Measurements from ENCODE around the gene OR10Z1. TPM values are rescaled to one million over a fixed set of nuclear protein-coding genes. Genes with fewer than 3 reads are reported as not detected.

Gene OR10Z1, protein sequence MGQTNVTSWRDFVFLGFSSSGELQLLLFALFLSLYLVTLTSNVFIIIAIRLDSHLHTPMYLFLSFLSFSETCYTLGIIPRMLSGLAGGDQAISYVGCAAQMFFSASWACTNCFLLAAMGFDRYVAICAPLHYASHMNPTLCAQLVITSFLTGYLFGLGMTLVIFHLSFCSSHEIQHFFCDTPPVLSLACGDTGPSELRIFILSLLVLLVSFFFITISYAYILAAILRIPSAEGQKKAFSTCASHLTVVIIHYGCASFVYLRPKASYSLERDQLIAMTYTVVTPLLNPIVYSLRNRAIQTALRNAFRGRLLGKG
- polyA plus RNA-seq, result 0.12 TPM
- long read RNA-seq, donor 1, result 0 reads
- long read RNA-seq, donor 2, result 0 reads
- long read RNA-seq, donor 3, result 0 reads
- long read RNA-seq, donor 4, result 0 reads
- long read RNA-seq, donor 5, result 0 reads
- long read RNA-seq, donor 6, result 0 reads
- long read RNA-seq, donor 7, result 0 reads
- long read RNA-seq, donor 8, result 0 reads
- long read RNA-seq, donor 9, result 0 reads
- long read RNA-seq, donor 10, result 0 reads
- long read RNA-seq, donor 11, result 0 reads

DNA sequence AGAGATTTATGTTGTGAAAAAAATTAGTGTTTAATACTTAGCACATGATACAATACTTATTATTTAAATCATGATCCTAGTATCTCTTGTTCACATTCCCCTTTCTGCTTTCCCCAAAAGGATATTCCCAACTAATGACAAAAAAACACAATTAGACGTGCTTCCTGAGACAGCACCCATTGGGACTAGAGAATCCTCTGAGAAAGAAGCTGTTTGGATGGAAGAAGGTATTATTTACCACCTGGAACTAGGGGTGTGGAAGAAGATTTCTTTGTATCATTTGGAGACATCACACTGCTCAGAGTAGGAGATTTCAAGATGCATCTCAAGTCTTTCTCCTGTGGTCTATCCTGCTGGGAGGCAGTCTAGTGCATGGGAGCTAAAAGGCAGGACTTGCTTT is at the start of gene OR10Z1:
Gene OR10Z1 (plus strand): TSS at position 301 of the 400 bp plus-strand sequence. CDS start 1,171 bp downstream, outside the sequence.
- no peaks in the 10 kb centered on the region for H3K27me3 ChIP-seq (ENCODE audit: control insufficient read depth, insufficient read depth, low read length)
- WGBS (ENCODE audit: insufficient coverage, low lambda C conversion rate), result no CpG with 5 or more reads among the region's 1 CpG
- H3K4me3 ChIP-seq (ENCODE audit: low read length), result no peak within 1 kb of the TSS
- H3K9me3 ChIP-seq (ENCODE audit: control insufficient read depth, low read depth, low read length), result no peaks in the 10 kb centered on the region
- no peak for DNase-seq
- no peaks in the 10 kb centered on the region for H3K36me3 ChIP-seq (ENCODE audit: control insufficient read depth, insufficient read depth, low read length)
- H3K4me1 ChIP-seq (ENCODE audit: control insufficient read depth, insufficient read depth, low read length), result no peaks in the 10 kb centered on the region
- H3K27ac ChIP-seq (ENCODE audit: low read length), result no peak within 1 kb of the TSS

DNA sequence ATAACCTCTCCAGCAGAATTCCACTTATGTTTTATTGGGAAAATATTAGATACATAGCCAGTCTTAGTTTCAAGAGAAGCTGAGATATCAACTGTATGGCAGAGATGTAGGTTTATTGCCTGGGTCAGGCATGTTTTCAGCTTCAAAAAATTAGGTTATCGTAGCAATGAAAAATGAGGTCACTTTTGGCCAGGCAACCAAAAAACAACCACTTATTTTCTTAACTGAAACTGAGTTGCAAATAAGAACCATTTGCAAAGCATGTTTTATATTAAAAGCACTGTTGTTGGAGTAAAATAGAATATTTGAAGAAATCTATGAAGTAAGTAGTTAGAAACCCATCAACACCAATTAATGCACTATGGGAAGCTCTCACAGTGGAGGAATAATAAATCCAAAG is 45.4 kb upstream of the OR10Z1 start:
- Histone ChIP-seq H3K4me1 (ENCODE audit: control insufficient read depth, insufficient read depth, low read length) (no peaks in the 10 kb centered on the region), H3K27me3 (ENCODE audit: control insufficient read depth, insufficient read depth, low read length) (no peaks in the 10 kb centered on the region), H3K36me3 (ENCODE audit: control insufficient read depth, insufficient read depth, low read length) (no peaks in the 10 kb centered on the region), H3K27ac (ENCODE audit: low read length) (no peak overlapping the region), H3K9me3 (ENCODE audit: control insufficient read depth, low read depth, low read length) (no peaks in the 10 kb centered on the region), H3K4me3 (ENCODE audit: low read length) (no peak overlapping the region)
- no CpG with 5 or more reads among the region's 1 CpG for WGBS (ENCODE audit: insufficient coverage, low lambda C conversion rate)
- no peak for DNase-seq

DNA sequence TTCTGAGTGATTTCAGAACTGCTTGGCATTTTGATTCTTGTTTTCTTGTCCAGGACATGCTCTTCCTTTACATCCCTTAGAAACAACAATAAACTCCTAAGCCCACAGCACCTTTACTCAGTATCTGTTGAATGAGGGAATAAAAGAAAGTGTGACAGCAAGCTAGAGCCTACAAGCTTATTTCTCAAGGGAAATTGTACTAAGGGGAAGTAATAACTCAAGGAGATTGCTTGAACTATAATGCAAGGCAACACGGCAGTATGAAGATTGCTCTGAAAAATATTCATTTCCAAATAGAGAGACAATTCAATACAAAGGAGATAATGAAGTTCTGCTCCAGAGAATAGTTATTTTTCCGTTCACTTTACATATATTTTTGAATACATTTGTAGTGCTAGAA is 41.2 kb upstream of the OR10Z1 start:
- H3K27me3 ChIP-seq (ENCODE audit: control insufficient read depth, insufficient read depth, low read length), result no peaks in the 10 kb centered on the region
- 100% methylated on average over 1 of the region's 2 CpGs for WGBS (ENCODE audit: insufficient coverage, low lambda C conversion rate)

DNA sequence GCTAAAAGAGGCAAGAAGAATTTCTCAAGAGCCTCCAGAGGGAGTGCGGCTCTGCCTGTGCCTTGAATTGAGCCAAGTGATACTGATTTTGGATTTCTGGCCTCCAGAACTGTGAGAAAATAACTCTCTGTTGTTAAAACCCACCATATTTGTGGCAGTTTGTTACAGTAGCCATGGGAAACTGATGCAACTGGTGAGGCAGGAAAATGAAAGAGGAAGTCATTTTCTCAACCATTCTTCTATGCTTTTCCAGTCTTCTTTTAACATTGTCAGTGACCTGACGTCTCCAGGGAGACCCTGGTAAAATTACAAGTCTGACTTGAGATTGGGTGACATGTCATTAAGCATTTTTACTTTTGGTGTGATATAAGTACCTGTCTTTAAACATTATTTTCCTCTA is 40.5 kb upstream of the OR10Z1 start:
- DNase-seq, result no peak
- Histone ChIP-seq H3K4me1 (ENCODE audit: control insufficient read depth, insufficient read depth, low read length) (no peaks in the 10 kb centered on the region), H3K9me3 (ENCODE audit: control insufficient read depth, low read depth, low read length) (no peaks in the 10 kb centered on the region), H3K27me3 (ENCODE audit: control insufficient read depth, insufficient read depth, low read length) (no peaks in the 10 kb centered on the region), H3K36me3 (ENCODE audit: control insufficient read depth, insufficient read depth, low read length) (no peaks in the 10 kb centered on the region), H3K27ac (ENCODE audit: low read length) (no peak overlapping the region), H3K4me3 (ENCODE audit: low read length) (no peak overlapping the region)
- no CpG with 5 or more reads among the region's 2 CpGs for WGBS (ENCODE audit: insufficient coverage, low lambda C conversion rate)

More for the DNA sequence above, 41.2 kb upstream of the OR10Z1 start:
- no peaks in the 10 kb centered on the region for H3K36me3 ChIP-seq (ENCODE audit: control insufficient read depth, insufficient read depth, low read length)
- H3K27ac ChIP-seq (ENCODE audit: low read length), result no peak overlapping the region
- H3K4me1 ChIP-seq (ENCODE audit: control insufficient read depth, insufficient read depth, low read length), result no peaks in the 10 kb centered on the region
- no peaks in the 10 kb centered on the region for H3K9me3 ChIP-seq (ENCODE audit: control insufficient read depth, low read depth, low read length)
- no peak for DNase-seq
- H3K4me3 ChIP-seq (ENCODE audit: low read length), result no peak overlapping the region

DNA sequence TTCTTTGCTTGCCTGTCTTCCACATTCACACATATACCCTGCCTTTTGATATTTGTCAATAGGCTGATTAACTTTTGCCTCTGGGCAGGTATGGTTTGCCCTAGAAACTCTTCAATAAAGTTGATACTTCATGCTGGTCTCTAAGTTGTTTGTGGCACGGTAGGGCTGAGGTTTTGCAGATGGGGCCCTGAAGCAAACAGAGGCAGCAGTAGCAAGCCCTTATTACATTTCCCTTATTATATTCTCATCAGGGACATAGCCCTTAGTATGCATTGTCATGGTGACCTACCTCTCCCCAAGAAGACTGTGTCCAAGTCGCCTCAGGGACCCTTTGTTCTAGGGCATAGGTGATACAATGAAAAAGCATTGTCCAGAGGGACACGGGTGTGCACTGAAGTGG is 34.6 kb upstream of the OR10Z1 start, which contains the start of gene OR6P1:
Gene OR6P1 (minus strand): TSS at position 101 of the 400 bp plus-strand sequence. CDS start 6,976 bp downstream, outside the sequence.
- Histone ChIP-seq H3K4me1 (ENCODE audit: control insufficient read depth, insufficient read depth, low read length) (no peaks in the 10 kb centered on the region), H3K27me3 (ENCODE audit: control insufficient read depth, insufficient read depth, low read length) (no peaks in the 10 kb centered on the region), H3K9me3 (ENCODE audit: control insufficient read depth, low read depth, low read length) (no peaks in the 10 kb centered on the region), H3K4me3 (ENCODE audit: low read length) (no peak within 1 kb of the TSS), H3K27ac (ENCODE audit: low read length) (no peak within 1 kb of the TSS), H3K36me3 (ENCODE audit: control insufficient read depth, insufficient read depth, low read length) (no peaks in the 10 kb centered on the region)
- no CpG with 5 or more reads among the region's 3 CpGs for WGBS (ENCODE audit: insufficient coverage, low lambda C conversion rate)
- DNase-seq, result no peak

DNA sequence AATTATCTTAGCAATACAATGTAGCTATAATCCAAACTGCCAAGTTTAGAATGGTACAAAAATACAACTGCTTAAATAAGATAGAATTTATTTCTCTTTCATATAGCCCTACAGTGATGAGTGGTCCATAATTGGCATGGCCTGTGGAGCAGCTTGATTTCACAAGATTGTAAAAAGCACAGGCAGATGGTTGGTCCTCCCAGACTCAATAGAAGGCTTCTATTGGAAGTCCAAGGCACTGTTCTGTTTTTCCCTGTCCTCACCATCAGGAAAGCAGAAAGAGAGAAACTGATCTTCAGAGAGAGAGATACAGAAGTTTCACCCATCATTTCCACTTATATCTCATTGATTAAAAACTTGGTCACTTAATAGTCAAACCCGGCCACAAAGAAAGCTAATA is 32.8 kb upstream of the OR10Z1 start:
- Histone ChIP-seq H3K4me3 (ENCODE audit: low read length) (no peak overlapping the region), H3K9me3 (ENCODE audit: control insufficient read depth, low read depth, low read length) (no peaks in the 10 kb centered on the region), H3K4me1 (ENCODE audit: control insufficient read depth, insufficient read depth, low read length) (no peaks in the 10 kb centered on the region), H3K36me3 (ENCODE audit: control insufficient read depth, insufficient read depth, low read length) (no peaks in the 10 kb centered on the region), H3K27me3 (ENCODE audit: control insufficient read depth, insufficient read depth, low read length) (no peaks in the 10 kb centered on the region), H3K27ac (ENCODE audit: low read length) (no peak overlapping the region)
- WGBS (ENCODE audit: insufficient coverage, low lambda C conversion rate), result no CpG with 5 or more reads among the region's 1 CpG
- DNase-seq, result no peak

DNA sequence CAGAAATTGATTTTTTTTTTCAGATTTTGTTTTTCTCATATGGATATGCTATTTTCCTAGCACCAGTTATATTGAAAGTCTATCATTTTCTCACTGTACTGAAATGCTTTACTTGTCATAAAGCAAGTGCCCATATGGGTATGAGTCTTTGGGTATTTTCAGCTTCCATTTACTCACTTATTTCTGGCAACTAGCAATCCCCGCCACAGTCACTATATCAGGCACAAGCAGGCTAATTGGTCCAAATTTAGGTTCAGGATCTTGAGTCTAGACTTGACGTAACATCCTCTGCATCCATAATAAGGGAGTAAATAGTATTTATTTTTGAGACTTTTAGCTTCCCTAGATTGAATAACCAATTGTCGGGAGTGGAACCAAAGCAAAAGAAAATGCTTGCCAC is 27.5 kb upstream of the OR10Z1 start:
- no peak for DNase-seq
- Histone ChIP-seq H3K4me1 (ENCODE audit: control insufficient read depth, insufficient read depth, low read length) (no peaks in the 10 kb centered on the region), H3K27ac (ENCODE audit: low read length) (no peak overlapping the region), H3K36me3 (ENCODE audit: control insufficient read depth, insufficient read depth, low read length) (no peaks in the 10 kb centered on the region), H3K27me3 (ENCODE audit: control insufficient read depth, insufficient read depth, low read length) (no peaks in the 10 kb centered on the region), H3K4me3 (ENCODE audit: low read length) (no peak overlapping the region), H3K9me3 (ENCODE audit: control insufficient read depth, low read depth, low read length) (no peaks in the 10 kb centered on the region)
- WGBS (ENCODE audit: insufficient coverage, low lambda C conversion rate), result 100% methylated on average over 2 of the region's 3 CpGs

DNA sequence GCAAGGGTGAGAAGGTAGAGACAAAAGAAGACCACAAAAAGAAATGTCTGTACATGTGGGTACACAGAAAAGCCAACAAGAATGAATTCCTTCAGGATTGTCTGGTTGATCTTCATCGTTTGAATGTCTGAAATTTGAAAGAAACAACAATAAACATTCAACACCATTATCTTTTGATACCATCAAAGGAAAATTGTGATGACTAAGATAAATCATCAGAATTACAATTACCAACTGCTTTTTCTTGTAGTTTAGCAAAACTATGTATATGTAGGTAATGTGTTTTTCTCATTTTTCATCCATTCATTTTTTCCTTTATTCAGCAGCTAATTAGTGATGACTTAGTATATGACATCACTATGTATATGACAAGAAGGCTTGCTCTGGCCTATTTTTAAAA is 25.3 kb upstream of the OR10Z1 start, which contains the start of gene OR10X1:
Gene OR10X1 (minus strand): TSS at position 167 of the 400 bp plus-strand sequence. CDS start 0 bp downstream, at position 167.
- WGBS (ENCODE audit: insufficient coverage, low lambda C conversion rate), result no CpG with 5 or more reads among the region's 1 CpG
- Histone ChIP-seq H3K27ac (ENCODE audit: low read length) (no peak within 1 kb of the TSS), H3K9me3 (ENCODE audit: control insufficient read depth, low read depth, low read length) (no peaks in the 10 kb centered on the region), H3K36me3 (ENCODE audit: control insufficient read depth, insufficient read depth, low read length) (no peaks in the 10 kb centered on the region), H3K27me3 (ENCODE audit: control insufficient read depth, insufficient read depth, low read length) (no peaks in the 10 kb centered on the region), H3K4me3 (ENCODE audit: low read length) (no peak within 1 kb of the TSS), H3K4me1 (ENCODE audit: control insufficient read depth, insufficient read depth, low read length) (no peaks in the 10 kb centered on the region)
- DNase-seq, result no peak

DNA sequence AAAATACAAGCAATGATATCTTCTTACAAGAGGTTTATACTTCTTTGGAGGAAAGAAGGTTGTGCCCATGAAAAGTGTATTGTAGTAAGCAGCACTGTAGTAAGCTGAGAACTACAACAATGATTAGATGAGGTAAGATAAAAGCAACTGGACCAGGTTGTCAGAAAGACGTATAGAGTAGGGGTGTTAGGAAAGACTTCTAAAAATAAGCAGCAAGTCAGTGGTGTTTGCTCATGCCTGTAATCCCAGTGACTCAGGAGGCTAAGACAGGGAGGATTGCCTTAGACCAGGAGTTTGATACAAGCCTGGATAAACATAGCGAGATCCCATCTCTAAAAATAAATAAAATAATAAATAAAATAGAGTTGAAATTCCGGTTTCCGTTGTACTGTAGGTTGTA is 21.1 kb upstream of the OR10Z1 start:
- no peaks in the 10 kb centered on the region for H3K27me3 ChIP-seq (ENCODE audit: control insufficient read depth, insufficient read depth, low read length)
- no peak overlapping the region for H3K27ac ChIP-seq (ENCODE audit: low read length)
- no peaks in the 10 kb centered on the region for H3K36me3 ChIP-seq (ENCODE audit: control insufficient read depth, insufficient read depth, low read length)
- no peaks in the 10 kb centered on the region for H3K4me1 ChIP-seq (ENCODE audit: control insufficient read depth, insufficient read depth, low read length)
- no peak overlapping the region for H3K4me3 ChIP-seq (ENCODE audit: low read length)
- no peak for DNase-seq
- no peaks in the 10 kb centered on the region for H3K9me3 ChIP-seq (ENCODE audit: control insufficient read depth, low read depth, low read length)
- WGBS (ENCODE audit: insufficient coverage, low lambda C conversion rate), result 73% methylated on average over 3 of the region's 4 CpGs

DNA sequence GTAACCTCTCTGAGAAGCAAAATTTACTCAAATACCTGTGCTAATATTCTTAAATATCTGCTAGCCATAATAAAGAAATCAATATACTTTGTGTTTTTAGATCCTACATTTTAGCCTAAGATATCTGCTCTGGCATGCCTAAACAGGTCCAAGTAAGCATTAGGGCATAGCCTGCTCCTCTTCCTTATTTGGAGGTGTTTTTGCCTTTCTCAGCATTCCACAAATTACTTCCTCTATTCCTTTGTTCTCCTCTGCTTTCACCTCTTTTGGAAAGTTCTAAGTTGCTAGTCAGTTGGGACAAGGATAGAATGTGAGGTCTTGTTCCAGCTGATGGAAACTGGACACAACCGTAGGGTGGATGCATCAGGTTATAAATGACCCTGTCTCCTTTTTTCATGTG is 18.1 kb upstream of the OR10Z1 start:
- Histone ChIP-seq H3K4me3 (ENCODE audit: low read length) (no peak overlapping the region), H3K4me1 (ENCODE audit: control insufficient read depth, insufficient read depth, low read length) (no peaks in the 10 kb centered on the region), H3K36me3 (ENCODE audit: control insufficient read depth, insufficient read depth, low read length) (no peaks in the 10 kb centered on the region), H3K27me3 (ENCODE audit: control insufficient read depth, insufficient read depth, low read length) (no peaks in the 10 kb centered on the region), H3K9me3 (ENCODE audit: control insufficient read depth, low read depth, low read length) (no peaks in the 10 kb centered on the region), H3K27ac (ENCODE audit: low read length) (no peak overlapping the region)
- WGBS (ENCODE audit: insufficient coverage, low lambda C conversion rate), result no CpG with 5 or more reads among the region's 1 CpG
- no peak for DNase-seq

Measured in large intestine (tissue), 12 donors.